GM12878 (cell line): ENCODE data around the gene PLCB4. TPM values are rescaled to one million over a fixed set of nuclear protein-coding genes. Genes with fewer than 3 reads are reported as not detected.

Experiments
- ATAC-seq: fragments of 200-7000 bp; cut with Tn5 transposase; 3 replicates; pipeline ENCODE4 v1.9.1; 2020; ENCODE audit warnings: mild to moderate bottlenecking, moderate library complexity
- BruUV-seq: library from RNA; stranded (reverse); fragments of 400-500 nt; replicated peaks from 2 replicates; lab custom pipeline; 2021; lab: Mats Ljungman, UMichigan
- CTCF ChIA-PET: fragments of 300-600 bp; sonication (Branson Sonifier 250); formaldehyde crosslinking; extraction: SDS; loops from one replicate; lab custom pipeline; 2021; ENCODE audit warnings: inconsistent platforms; lab: Yijun Ruan, JAX
- POLR2A ChIA-PET: fragments of 350-600 bp; formaldehyde crosslinking; extraction: SDS; loops from one replicate; lab custom pipeline; 2021; ENCODE audit warnings: inconsistent platforms; lab: Charles Lee
- RAD21 ChIA-PET: fragments of 300-600 bp; sonication (Branson Sonifier 250); formaldehyde crosslinking; loops from one replicate; lab custom pipeline; 2023; ENCODE audit warnings: antibody characterized with exemption; ENCODE audit not compliant: unreplicated experiment; lab: Charles Lee
- SMC1A ChIA-PET: fragments of 300-600 bp; sonication (Branson Sonifier 250); formaldehyde crosslinking; loops from one replicate; lab custom pipeline; 2023; ENCODE audit not compliant: unreplicated experiment, uncharacterized antibody; lab: Charles Lee
- DNase-seq: peaks from one replicate; pipeline ENCODE4 v3.0.0-alpha.2; 2011; ENCODE audit warnings: low read depth, low spot score
- FAIRE-seq: peaks from 3 replicates; lab custom pipeline; 2011; peaks lifted over from hg19 to GRCh38; lab: Jason Lieb, UNC
- H2AFZ ChIP-seq: 2 replicates; pipeline ENCODE4 v1.6.0; 2011; ENCODE audit warnings: low read depth, low read length, control low read depth; ENCODE audit not compliant: control insufficient read depth
- H3K27ac ChIP-seq: 2 replicates; pipeline ENCODE4 v1.5.1; 2011; ENCODE audit warnings: control low read depth; ENCODE audit not compliant: control insufficient read depth, insufficient read depth
- H3K27me3 ChIP-seq, 2 experiments: replicated peaks in 1 of 2; 2 replicates each; pipeline versions ENCODE4 v1.6.0 to v1.6.1; 2011; ENCODE audit warnings: low read length in 1 of 2; ENCODE audit not compliant: control insufficient read depth in 2 of 2, insufficient read depth in 2 of 2
- H3K36me3 ChIP-seq, 2 experiments: 2 replicates each; pipeline ENCODE4 v1.5.1; 2011; ENCODE audit warnings: low read length in 1 of 2; ENCODE audit not compliant: control insufficient read depth in 2 of 2, insufficient read depth in 2 of 2
- H3K4me1 ChIP-seq: 2 replicates; pipeline ENCODE4 v1.6.1; 2011; ENCODE audit warnings: mild to moderate bottlenecking, low read length, moderate library complexity, mixed read lengths; ENCODE audit not compliant: control insufficient read depth, insufficient read depth
- H3K4me2 ChIP-seq: 2 replicates; pipeline ENCODE4 v1.6.0; 2011; ENCODE audit warnings: control low read depth; ENCODE audit not compliant: control insufficient read depth, insufficient read depth
- H3K4me3 ChIP-seq: fragments of 200-600 bp; sonication (generic); 2 replicates; pipeline ENCODE4 v1.5.1; 2016
- H3K79me2 ChIP-seq: 2 replicates; pipeline ENCODE4 v1.6.0; 2011; ENCODE audit warnings: low read length; ENCODE audit not compliant: control insufficient read depth, insufficient read depth
- H3K9ac ChIP-seq: 2 replicates; pipeline ENCODE4 v1.8.0; 2011; ENCODE audit warnings: low read length, control low read depth, mixed read lengths; ENCODE audit not compliant: control insufficient read depth, insufficient read depth
- H3K9me3 ChIP-seq: replicated peaks from 3 replicates; pipeline ENCODE4 v1.5.1; 2011; ENCODE audit warnings: mild to moderate bottlenecking, low read length; ENCODE audit not compliant: control insufficient read depth, insufficient read depth
- H4K20me1 ChIP-seq: 2 replicates; pipeline ENCODE4 v1.6.0; 2011; ENCODE audit not compliant: control insufficient read depth, insufficient read depth
- ATF3 ChIP-seq: IDR thresholded peaks from 2 replicates; pipeline ENCODE4 v1.6.1; 2011; ENCODE audit warnings: low read depth, mild to moderate bottlenecking, low read length, moderate library complexity, borderline replicate concordance; ENCODE audit errors: extremely low read depth
- CBFB ChIP-seq: IDR thresholded peaks from 2 replicates; pipeline ENCODE4 v1.6.1; 2016; ENCODE audit warnings: antibody characterized with exemption, low read depth
- CHD4 ChIP-seq: fragments of 200-600 bp; sonication (generic); IDR thresholded peaks from 2 replicates; pipeline ENCODE4 v1.6.1; 2016; ENCODE audit warnings: mild to moderate bottlenecking
- IRF4 ChIP-seq: IDR thresholded peaks from 2 replicates; pipeline ENCODE4 v1.6.1; 2011; ENCODE audit warnings: low read depth, low read length
- IRF5 ChIP-seq: fragments of 450-650 bp; IDR thresholded peaks from 2 replicates; pipeline ENCODE4 v1.6.1; 2017; ENCODE audit warnings: borderline replicate concordance
- KAT2A ChIP-seq: conservative IDR thresholded peaks from 2 replicates; pipeline ENCODE4 v1.6.1; 2011; ENCODE audit warnings: low read depth, low read length; ENCODE audit not compliant: control insufficient read depth
- KLF5 ChIP-seq: fragments of 450-650 bp; IDR thresholded peaks from 2 replicates; pipeline ENCODE4 v1.6.1; 2014; ENCODE audit warnings: mild to moderate bottlenecking; ENCODE audit not compliant: partially characterized antibody
- MLLT1 ChIP-seq: fragments of 450-650 bp; IDR thresholded peaks from 2 replicates; pipeline ENCODE4 v1.6.1; 2016; ENCODE audit warnings: mild to moderate bottlenecking
- PAX5 ChIP-seq: IDR thresholded peaks from 2 replicates; pipeline ENCODE4 v1.6.1; 2011; ENCODE audit warnings: low read depth, low read length, borderline replicate concordance
- SPI1 ChIP-seq: IDR thresholded peaks from 2 replicates; pipeline ENCODE4 v1.6.1; 2011; ENCODE audit warnings: low read depth, mild to moderate bottlenecking, low read length, moderate library complexity, borderline replicate concordance; ENCODE audit not compliant: insufficient read depth
- TCF7 ChIP-seq: IDR thresholded peaks from 2 replicates; pipeline ENCODE4 v1.6.1; 2014; ENCODE audit warnings: antibody characterized with exemption, borderline replicate concordance
- ZNF207 ChIP-seq: fragments of 450-650 bp; IDR thresholded peaks from 2 replicates; pipeline ENCODE4 v1.6.1; 2014; ENCODE audit warnings: antibody characterized with exemption, mild to moderate bottlenecking, borderline replicate concordance
- WGBS: methylation state at CpG from one replicate; pipeline ENCODE4 v1.1.6; 2016; ENCODE audit warnings: low lambda C conversion rate; ENCODE audit not compliant: insufficient replicate concordance, insufficient coverage; ENCODE audit errors: missing lambda C conversion rate; 5-methylcytosine and 5-hydroxymethylcytosine counted together
- in situ Hi-C: fragments of 300-500 bp; cut with MboI; formaldehyde crosslinking; loops from 9 replicates; pipeline ENCODE4 v1.14.3; 2018; ENCODE audit warnings: mixed read lengths
- intact Hi-C: fragments of 100-400 bp; cut with micrococcal nuclease; formaldehyde crosslinking; loops from one replicate; pipeline ENCODE4 v1.14.2; 2022; ENCODE audit not compliant: unreplicated experiment
- polyA plus RNA-seq, 11 experiments: library from polyadenylated mRNA; depleted of rRNA in 4 of 11; unstranded in 6 of 11; stranded (reverse) in 5 of 11; fragments of >200 nt; fragmentation: Nextera tagmentation in 4 of 11; fragmentation: Illumina TruSeq in 1 of 11; extraction: Ambion mirVana in 4 of 11; extraction: Trizol in 1 of 11; gene quantifications; 1 replicate in 1 of 11; 2 replicates in 10 of 11; pipeline versions ENCODE4 v1.2.1 to v1.2.3, GENCODE V29; 2011 to 2016; ENCODE audit warnings: inconsistent platforms in 2 of 11, missing spikeins in 2 of 11, low read depth in 1 of 11
- total RNA-seq, 4 experiments: library from RNA; depleted of rRNA in 3 of 4; stranded (reverse); fragments of >200 nt in 3 of 4; fragmentation: Illumina TruSeq in 1 of 4; extraction: Trizol in 1 of 4; gene quantifications; 2 replicates each; pipeline versions ENCODE4 v1.2.1 to v1.2.3, GENCODE V29; 2013 to 2021

The PLCB4 gene
- total and polyA plus RNA-seq, 10 of the 15 experiments (the other 5 are each of a cell fraction or from before 2014, with no cell fraction given) = not detected

- Histone ChIP-seq H3K27me3 (no peaks in the 10 kb centered on the region), H3K79me2 (no peaks in the 10 kb centered on the region), H3K4me1 (no peaks in the 10 kb centered on the region), H2AFZ (no peak overlapping the region), H3K4me3 (no peak overlapping the region), H3K36me3 (no peaks in the 10 kb centered on the region), H3K9me3 (no peaks in the 10 kb centered on the region), H3K4me2 (no peak overlapping the region), H3K9ac (no peak overlapping the region), H4K20me1 (no peaks in the 10 kb centered on the region), H3K27ac (no peak overlapping the region)
- ChIA-PET RAD21 (no interaction called here), CTCF (no interaction called here), SMC1A (no interaction called here), POLR2A (no interaction called here)
- WGBS = 49% methylated on average over 2 of the region's 2 CpGs
- ATAC-seq = no peak
- FAIRE-seq = no peak
- intact Hi-C loops = no loop called here
- no peak for TF ChIP-seq KLF5
- no peak for TF ChIP-seq KAT2A
- no peak for TF ChIP-seq PAX5
- no peak for TF ChIP-seq IRF5
- TF ChIP-seq CBFB = no peak
- no peak for TF ChIP-seq CHD4
- TF ChIP-seq ZNF207 = no peak
- no peak for TF ChIP-seq SPI1
- no peak for TF ChIP-seq IRF4
- TF ChIP-seq TCF7 = no peak
- TF ChIP-seq ATF3 = no peak
- TF ChIP-seq MLLT1 = no peak
- no peak for DNase-seq
- in situ Hi-C loops = no loop called here
- BruUV-seq = no TSS peak
These were observed 164.9 kb downstream of the PLCB4 start for GRCh38 chr20:9233804-9234203.
